Stimulated activated CD4-positive, alpha-beta T cell treated with anti-CD3 and anti-CD28 coated beads, Interleukin-15, amount 100 ng/mL, for 48 hours (primary cell): ENCODE measurements around the gene ADGRL2.

Experiments
- DNase-seq, 2 donors: peaks; one replicate each; pipeline ENCODE4 v3.0.0-alpha.2; 2020; ENCODE audit warnings: low read depth in 2 of 2

Gene ADGRL2

GRCh38 chr1:81982523-81982922 lies 181.8 kb downstream of the ADGRL2 start:
- no peak for DNase-seq

GRCh38 chr1:81989524-81989923 lies 188.8 kb downstream of the ADGRL2 start:
- no peak for DNase-seq

GRCh38 chr1:81990241-81990640 lies 189.5 kb downstream of the ADGRL2 start:
- no peak for DNase-seq

GRCh38 chr1:81998165-81998564 lies 197.4 kb downstream of the ADGRL2 start:
- no peak for DNase-seq

GRCh38 chr1:81999364-81999763 lies 198.6 kb downstream of the ADGRL2 start:
- no peak for DNase-seq

GRCh38 chr1:82000221-82000620 lies 199.5 kb downstream of the ADGRL2 start:
- DNase-seq: no peak

- DNase-seq: no peak
Measured at GRCh38 chr1:82001345-82001744, 200.6 kb downstream of the ADGRL2 start.

GRCh38 chr1:82007804-82008203 lies 207.1 kb downstream of the ADGRL2 start:
- DNase-seq: no peak

- no peak for DNase-seq
Measured at GRCh38 chr1:82013702-82014101, 213.0 kb downstream of the ADGRL2 start.

GRCh38 chr1:82015444-82015843 lies 214.7 kb downstream of the ADGRL2 start:
- DNase-seq: no peak

- DNase-seq: no peak
Measured at GRCh38 chr1:82018319-82018718, 217.6 kb downstream of the ADGRL2 start.

- DNase-seq: no peak
Measured at GRCh38 chr1:82019508-82019907, 218.8 kb downstream of the ADGRL2 start.

GRCh38 chr1:82030830-82031229 lies 230.1 kb downstream of the ADGRL2 start:
- DNase-seq: no peak

GRCh38 chr1:82032068-82032467 lies 231.3 kb downstream of the ADGRL2 start:
- DNase-seq: no peak

GRCh38 chr1:82034812-82035211 lies 234.1 kb downstream of the ADGRL2 start:
- no peak for DNase-seq
